Endothelial cell of umbilical vein (primary cell): ENCODE measurements around the gene RPRD2. TPM values are rescaled to one million over a fixed set of nuclear protein-coding genes. Genes with fewer than 3 reads are reported as not detected.

Experiments
- BruUV-seq: library from RNA; stranded (reverse); fragments of 400-500 nt; replicated peaks from 2 replicates; lab custom pipeline; 2021; lab: Mats Ljungman, UMichigan
- CTCF ChIA-PET: fragments of 300-600, 350-600 bp; sonication (Branson Sonifier 250); formaldehyde crosslinking; loops from one replicate; lab custom pipeline; 2021; ENCODE audit warnings: antibody characterized with exemption, inconsistent platforms; lab: Charles Lee
- POLR2A ChIA-PET: fragments of 300-600, 350-600 bp; sonication (Branson Sonifier 250); formaldehyde crosslinking; loops from one replicate; lab custom pipeline; 2021; ENCODE audit warnings: antibody characterized with exemption, inconsistent platforms; lab: Charles Lee
- DNase-seq: peaks from one replicate; pipeline ENCODE4 v3.0.0-alpha.2; 2011; ENCODE audit warnings: low read depth, low spot score
- FAIRE-seq: peaks from 2 replicates; lab custom pipeline; 2011; peaks lifted over from hg19 to GRCh38; lab: Jason Lieb, UNC
- H2AFZ ChIP-seq: 2 replicates; pipeline ENCODE4 v1.6.0; 2012; ENCODE audit warnings: low read depth, low read length, control low read depth, inconsistent platforms
- H3K27ac ChIP-seq: 2 replicates; pipeline ENCODE4 v1.5.1; 2011; ENCODE audit warnings: low read depth, mild to moderate bottlenecking, control low read depth, low read length, moderate library complexity; ENCODE audit not compliant: insufficient read depth
- H3K27me3 ChIP-seq, 2 experiments: 2 replicates each; pipeline versions ENCODE4 v1.6.0 to v1.6.1; 2011; ENCODE audit warnings: low read length in 2 of 2, mixed read lengths in 1 of 2; ENCODE audit not compliant: control insufficient read depth in 2 of 2, insufficient read depth in 2 of 2
- H3K36me3 ChIP-seq, 2 experiments: 2 replicates in 1 of 2; 3 replicates in 1 of 2; pipeline ENCODE4 v1.5.1; 2011; ENCODE audit warnings: low read length in 2 of 2, mild to moderate bottlenecking in 1 of 2, moderate library complexity in 1 of 2; ENCODE audit not compliant: control insufficient read depth in 2 of 2, insufficient read depth in 2 of 2; ENCODE audit errors: extremely low read depth in 1 of 2
- H3K4me1 ChIP-seq: 3 replicates; pipeline ENCODE4 v1.5.1; 2011; ENCODE audit warnings: mild to moderate bottlenecking, low read length; ENCODE audit not compliant: control insufficient read depth, insufficient read depth; ENCODE audit errors: extremely low read depth
- H3K4me2 ChIP-seq: 2 replicates; pipeline ENCODE4 v1.6.1; 2011; ENCODE audit warnings: low read length, control low read depth, mixed read lengths; ENCODE audit not compliant: insufficient read depth
- H3K4me3 ChIP-seq, 3 experiments: fragments of 200-600 bp in 1 of 3; sonication (generic), shearing (Covaris generic) in 1 of 3; replicated peaks in 1 of 3; 2 replicates each; pipeline ENCODE4 v1.5.1; 2011 to 2016; ENCODE audit warnings: control low read depth in 3 of 3, low read length in 3 of 3, mild to moderate bottlenecking in 2 of 3, inconsistent platforms in 1 of 3, low read depth in 1 of 3, moderate library complexity in 1 of 3; ENCODE audit not compliant: insufficient read depth in 1 of 3
- H3K79me2 ChIP-seq: 2 replicates; pipeline ENCODE4 v1.6.0; 2012; ENCODE audit warnings: low read length, inconsistent platforms; ENCODE audit not compliant: control insufficient read depth, insufficient read depth
- H3K9ac ChIP-seq: replicated peaks from 2 replicates; pipeline ENCODE3; 2011; ENCODE audit warnings: low read length, control low read depth; ENCODE audit not compliant: insufficient read depth; ENCODE audit errors: extremely low read depth
- H3K9me1 ChIP-seq: replicated peaks from 3 replicates; pipeline ENCODE4 v1.6.0; 2011; ENCODE audit warnings: mild to moderate bottlenecking, low read length; ENCODE audit not compliant: control insufficient read depth, insufficient read depth; ENCODE audit errors: extremely low read depth
- H3K9me3 ChIP-seq: replicated peaks from 2 replicates; pipeline ENCODE4 v1.5.1; 2012; ENCODE audit warnings: low read length, inconsistent platforms; ENCODE audit not compliant: control insufficient read depth, insufficient read depth
- H4K20me1 ChIP-seq: replicated peaks from 2 replicates; pipeline ENCODE3; 2011; ENCODE audit warnings: mild to moderate bottlenecking, low read length; ENCODE audit not compliant: control insufficient read depth, insufficient read depth; ENCODE audit errors: extremely low read depth
- EZH2 ChIP-seq: IDR thresholded peaks from 2 replicates; pipeline ENCODE4 v1.6.1; 2012; ENCODE audit warnings: borderline replicate concordance, low read depth, mild to moderate bottlenecking, moderate library complexity, low read length, inconsistent platforms; ENCODE audit not compliant: severe bottlenecking
- FOS ChIP-seq: IDR thresholded peaks from 2 replicates; pipeline ENCODE4 v1.6.1; 2011; ENCODE audit warnings: mild to moderate bottlenecking, low read length, moderate library complexity, borderline replicate concordance; ENCODE audit not compliant: insufficient read depth
- GATA2 ChIP-seq: IDR thresholded peaks from 2 replicates; pipeline ENCODE4 v1.7.0; 2011; ENCODE audit warnings: low read depth, mild to moderate bottlenecking, moderate library complexity, mixed read lengths, low read length; ENCODE audit not compliant: insufficient read length, insufficient read depth
- JUN ChIP-seq: IDR thresholded peaks from 2 replicates; pipeline ENCODE4 v1.6.1; 2011; ENCODE audit warnings: borderline replicate concordance, low read depth; ENCODE audit not compliant: insufficient read length, insufficient read depth
- MYC ChIP-seq: IDR thresholded peaks from one replicate; pipeline ENCODE4 v1.6.1; 2011; ENCODE audit warnings: mild to moderate bottlenecking, low read depth, low read length
- POLR2A ChIP-seq: IDR thresholded peaks from 2 replicates; pipeline ENCODE4 v1.6.1; 2012; ENCODE audit warnings: low read depth, mild to moderate bottlenecking, control low read depth, low read length
- POLR2AphosphoS5 ChIP-seq: IDR thresholded peaks from 2 replicates; pipeline ENCODE4 v1.6.1; 2012; ENCODE audit warnings: low read depth, mild to moderate bottlenecking, control low read depth, low read length, moderate library complexity; ENCODE audit not compliant: insufficient read depth
- dilution Hi-C: fragments of 300-500 bp; cut with MboI; formaldehyde crosslinking; loops from one replicate; pipeline ENCODE4 v1.15.0; 2019; ENCODE audit warnings: low sequenced_read_pairs; ENCODE audit not compliant: extremely low pct_ligation_motif_present
- intact Hi-C: fragments of 100-400 bp; cut with micrococcal nuclease; formaldehyde crosslinking; loops from one replicate; pipeline ENCODE4 v1.10.0; 2022
- polyA plus RNA-seq, 4 experiments: library from polyadenylated mRNA; depleted of rRNA in 3 of 4; stranded (reverse) in 3 of 4; unstranded in 1 of 4; fragments of >200 nt; gene quantifications; 2 replicates each; pipeline versions ENCODE4 v1.2.1 to v1.2.3, GENCODE V29; 2011 to 2012; ENCODE audit warnings: missing spikeins in 1 of 4
- total RNA-seq: library from RNA; stranded (reverse); gene quantifications from 2 replicates; pipeline ENCODE4 v1.2.3, GENCODE V29; 2021
- TF ChIP-seq, protein P1 (sequence below): IDR thresholded peaks from 2 replicates; pipeline ENCODE4 v1.6.1; 2011; ENCODE audit not compliant: insufficient read depth, insufficient read length
- TF ChIP-seq, protein P2 (sequence below), 2 donors: IDR thresholded peaks; 1 replicate in 1 of 2; 2 replicates in 1 of 2; pipeline ENCODE4 v1.5.1; 2011; ENCODE audit warnings: low read length in 2 of 2, mild to moderate bottlenecking in 2 of 2, moderate library complexity in 2 of 2, control low read depth in 1 of 2, inconsistent platforms in 1 of 2, low read depth in 1 of 2; ENCODE audit not compliant: insufficient read depth in 1 of 2; ENCODE audit errors: extremely low read depth in 1 of 2

Gene RPRD2
- total and polyA plus RNA-seq, 2 donors (not counting 3 experiments of a cell fraction or from before 2014, with no cell fraction given): 12.9 to 23.9 TPM

DNA sequence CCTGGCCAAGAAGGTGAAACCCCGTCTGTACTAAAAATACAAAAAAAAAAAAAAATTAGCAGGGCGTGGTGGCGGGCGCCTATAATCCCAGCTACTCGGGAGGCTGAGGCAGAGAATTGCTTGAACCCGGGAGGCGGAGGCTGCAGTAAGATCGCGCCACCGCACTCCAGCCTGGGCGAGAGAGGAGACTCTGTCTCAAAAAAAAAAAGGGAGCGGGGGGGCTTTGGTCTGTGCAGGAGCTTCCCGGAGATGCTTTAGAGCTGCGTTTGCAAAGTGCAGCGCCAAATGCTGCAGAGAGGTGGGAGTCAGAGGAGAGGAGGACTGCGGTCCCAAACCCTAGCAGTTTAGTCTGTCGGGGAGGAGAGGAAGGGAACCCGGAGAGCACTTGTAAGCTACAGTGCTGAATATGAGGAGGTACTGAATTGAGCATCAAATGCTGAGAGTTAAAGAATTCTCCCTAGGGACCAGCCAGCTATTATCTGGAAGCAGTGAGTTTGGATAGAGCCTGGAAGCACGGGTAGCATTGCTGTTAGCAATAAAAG, 152.2 kb downstream of the RPRD2 start:
- H3K9me1 ChIP-seq: no peaks in the 10 kb centered on the region
- peak overlapping the region; percentile 94 for H2AFZ ChIP-seq
- no peaks in the 10 kb centered on the region for H3K79me2 ChIP-seq
- H3K9ac ChIP-seq: peak overlapping the region; percentile 35
- peak overlapping the region; percentile 39 to 77 (median 48) for H3K4me3 ChIP-seq
- intact Hi-C loops (loop anchor here (5.0 kb wide), 2 partner anchors 54 to 149 kb away; no protein-coding TSS in a partner anchor), dilution Hi-C loops (no loop called here)
- H3K36me3 ChIP-seq: no peaks in the 10 kb centered on the region
- no peaks in the 10 kb centered on the region for H3K9me3 ChIP-seq
- H4K20me1 ChIP-seq: no peaks in the 10 kb centered on the region
- peak overlapping the region; percentile 92 for H3K4me2 ChIP-seq
- no peak for TF ChIP-seq POLR2A
- no peak for TF ChIP-seq FOS
- no peak for TF ChIP-seq POLR2AphosphoS5
- no peak for TF ChIP-seq JUN
- TF ChIP-seq, protein P1, sequence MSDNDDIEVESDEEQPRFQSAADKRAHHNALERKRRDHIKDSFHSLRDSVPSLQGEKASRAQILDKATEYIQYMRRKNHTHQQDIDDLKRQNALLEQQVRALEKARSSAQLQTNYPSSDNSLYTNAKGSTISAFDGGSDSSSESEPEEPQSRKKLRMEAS: no peak
- TF ChIP-seq EZH2: no peak
- TF ChIP-seq MYC: no peak
- no peak for TF ChIP-seq GATA2
- TF ChIP-seq, protein P2, sequence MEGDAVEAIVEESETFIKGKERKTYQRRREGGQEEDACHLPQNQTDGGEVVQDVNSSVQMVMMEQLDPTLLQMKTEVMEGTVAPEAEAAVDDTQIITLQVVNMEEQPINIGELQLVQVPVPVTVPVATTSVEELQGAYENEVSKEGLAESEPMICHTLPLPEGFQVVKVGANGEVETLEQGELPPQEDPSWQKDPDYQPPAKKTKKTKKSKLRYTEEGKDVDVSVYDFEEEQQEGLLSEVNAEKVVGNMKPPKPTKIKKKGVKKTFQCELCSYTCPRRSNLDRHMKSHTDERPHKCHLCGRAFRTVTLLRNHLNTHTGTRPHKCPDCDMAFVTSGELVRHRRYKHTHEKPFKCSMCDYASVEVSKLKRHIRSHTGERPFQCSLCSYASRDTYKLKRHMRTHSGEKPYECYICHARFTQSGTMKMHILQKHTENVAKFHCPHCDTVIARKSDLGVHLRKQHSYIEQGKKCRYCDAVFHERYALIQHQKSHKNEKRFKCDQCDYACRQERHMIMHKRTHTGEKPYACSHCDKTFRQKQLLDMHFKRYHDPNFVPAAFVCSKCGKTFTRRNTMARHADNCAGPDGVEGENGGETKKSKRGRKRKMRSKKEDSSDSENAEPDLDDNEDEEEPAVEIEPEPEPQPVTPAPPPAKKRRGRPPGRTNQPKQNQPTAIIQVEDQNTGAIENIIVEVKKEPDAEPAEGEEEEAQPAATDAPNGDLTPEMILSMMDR (IDR thresholded peaks at IDR 0.05; ENCODE audit: extremely low read depth in 1 of 2, insufficient read depth in 1 of 2, low read depth in 1 of 2, low read length in 2 of 2): no peak
- H3K27me3 ChIP-seq: no peaks in the 10 kb centered on the region
- DNase-seq: peak; percentile 23
- FAIRE-seq: peak; percentile 4
- no TSS peak for BruUV-seq
- ChIA-PET CTCF (interaction anchor here (0.6 to 3.1 kb wide), 17 partner anchors 8 to 406 kb away, joined by 3 to 24 read pairs (median 4); partner anchors contain the start of genes ECM1 and TARS2), POLR2A (interaction anchor here (1.0 to 1.4 kb wide), 2 partner anchors 9 to 56 kb away, joined by 3 to 4 read pairs; partner anchors contain the start of gene ECM1)
- H3K4me1 ChIP-seq: peaks cover 6% of the 10 kb centered on the region
- no peak overlapping the region for H3K27ac ChIP-seq
